Progenitor cell of endocrine pancreas (in vitro differentiated cells): Measurements from ENCODE around the gene MCM8. TPM values are rescaled to one million over a fixed set of nuclear protein-coding genes. Genes with fewer than 3 reads are reported as not detected.

Source experiments
- DNase-seq: peaks from one replicate; pipeline ENCODE4 v3.0.0; 2021; ENCODE audit warnings: low spot score; ENCODE audit not compliant: unreplicated experiment
- H3K27ac Mint-ChIP-seq: 2 replicates; pipeline ENCODE4 v1.8.0; 2021; ENCODE audit warnings: mild to moderate bottlenecking, moderate library complexity, mixed read lengths
- H3K27me3 Mint-ChIP-seq: 2 replicates; pipeline ENCODE4 v1.8.0; 2021; ENCODE audit warnings: mixed read lengths
- H3K36me3 Mint-ChIP-seq: 2 replicates; pipeline ENCODE4 v1.8.0; 2022; ENCODE audit warnings: mixed read lengths; ENCODE audit not compliant: insufficient read depth
- H3K4me1 Mint-ChIP-seq: 2 replicates; pipeline ENCODE4 v1.8.0; 2021; ENCODE audit warnings: low read depth, mixed read lengths
- H3K4me3 Mint-ChIP-seq: 2 replicates; pipeline ENCODE4 v1.8.0; 2021; ENCODE audit warnings: low read depth, mild to moderate bottlenecking, moderate library complexity, mixed read lengths
- H3K9me3 Mint-ChIP-seq: 2 replicates; pipeline ENCODE4 v1.8.0; 2021; ENCODE audit warnings: low read depth, mixed read lengths
- long read RNA-seq: library from polyadenylated mRNA; unstranded; transcript quantifications from one replicate; pipeline ENCODE4 v2.0.0, GENCODE V29; 2020
- total RNA-seq: library from RNA; stranded (reverse); gene quantifications from 2 replicates; pipeline ENCODE4 v1.2.1, GENCODE V29; 2021
- TF ChIP-seq, protein P1 (sequence below): fragments of 200-600 bp; sonication (generic); IDR thresholded peaks from one replicate; pipeline ENCODE4 v1.5.0; 2021; ENCODE audit warnings: antibody characterized with exemption, mild to moderate bottlenecking; ENCODE audit not compliant: unreplicated experiment

MCM8 gene
- 18.5 and 18.6 TPM in 2 replicates for total RNA-seq
- long read RNA-seq, full-length matches to known transcripts, result 42 of 62 reads
- long read RNA-seq, partial matches to known transcripts, result 6 of 62 reads
- long read RNA-seq, other reads (novel, unspliced or antisense), result 14 of 62 reads

- peaks cover 6% of the 10 kb centered on the region for H3K36me3 Mint-ChIP-seq
- peaks cover 19% of the 10 kb centered on the region for H3K4me1 Mint-ChIP-seq
- H3K27ac Mint-ChIP-seq, result peak within 1 kb of the TSS; percentile 97
- peak; percentile 83 for DNase-seq
- no peaks in the 10 kb centered on the region for H3K9me3 Mint-ChIP-seq
- TF ChIP-seq, protein P1, sequence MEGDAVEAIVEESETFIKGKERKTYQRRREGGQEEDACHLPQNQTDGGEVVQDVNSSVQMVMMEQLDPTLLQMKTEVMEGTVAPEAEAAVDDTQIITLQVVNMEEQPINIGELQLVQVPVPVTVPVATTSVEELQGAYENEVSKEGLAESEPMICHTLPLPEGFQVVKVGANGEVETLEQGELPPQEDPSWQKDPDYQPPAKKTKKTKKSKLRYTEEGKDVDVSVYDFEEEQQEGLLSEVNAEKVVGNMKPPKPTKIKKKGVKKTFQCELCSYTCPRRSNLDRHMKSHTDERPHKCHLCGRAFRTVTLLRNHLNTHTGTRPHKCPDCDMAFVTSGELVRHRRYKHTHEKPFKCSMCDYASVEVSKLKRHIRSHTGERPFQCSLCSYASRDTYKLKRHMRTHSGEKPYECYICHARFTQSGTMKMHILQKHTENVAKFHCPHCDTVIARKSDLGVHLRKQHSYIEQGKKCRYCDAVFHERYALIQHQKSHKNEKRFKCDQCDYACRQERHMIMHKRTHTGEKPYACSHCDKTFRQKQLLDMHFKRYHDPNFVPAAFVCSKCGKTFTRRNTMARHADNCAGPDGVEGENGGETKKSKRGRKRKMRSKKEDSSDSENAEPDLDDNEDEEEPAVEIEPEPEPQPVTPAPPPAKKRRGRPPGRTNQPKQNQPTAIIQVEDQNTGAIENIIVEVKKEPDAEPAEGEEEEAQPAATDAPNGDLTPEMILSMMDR, result no peak
- no peaks in the 10 kb centered on the region for H3K27me3 Mint-ChIP-seq
- H3K4me3 Mint-ChIP-seq, result peak within 1 kb of the TSS; percentile 97
These were observed at the start of gene MCM8, which contains the start of gene TRMT6 for GRCh38 chr20:5950271-5951031. Gene MCM8, plus strand, starts transcription at chr20:5950652. Its CDS starts 1,364 bp downstream, at chr20:5952016. Gene TRMT6, minus strand, starts transcription at chr20:5950533. Its CDS starts 128 bp downstream, at chr20:5950405.

- no peaks in the 10 kb centered on the region for H3K4me1 Mint-ChIP-seq
- no peaks in the 10 kb centered on the region for H3K9me3 Mint-ChIP-seq
- peaks cover 18% of the 10 kb centered on the region for H3K27me3 Mint-ChIP-seq
- DNase-seq, result no peak
- no peaks in the 10 kb centered on the region for H3K36me3 Mint-ChIP-seq
- TF ChIP-seq, protein P1, result no peak
- H3K27ac Mint-ChIP-seq, result no peak overlapping the region
- H3K4me3 Mint-ChIP-seq, result no peak overlapping the region
These were observed 49.5 kb upstream of the MCM8 start for GRCh38 chr20:5900908-5901307.

GRCh38 chr20:5908981-5909380 lies 41.5 kb upstream of the MCM8 start:
- Mint-ChIP-seq H3K27me3 (peaks cover 35% of the 10 kb centered on the region), H3K9me3 (no peaks in the 10 kb centered on the region), H3K4me3 (no peak overlapping the region), H3K36me3 (no peaks in the 10 kb centered on the region), H3K27ac (no peak overlapping the region), H3K4me1 (peaks cover 5% of the 10 kb centered on the region)
- TF ChIP-seq, protein P1, result no peak
- no peak for DNase-seq

DNA sequence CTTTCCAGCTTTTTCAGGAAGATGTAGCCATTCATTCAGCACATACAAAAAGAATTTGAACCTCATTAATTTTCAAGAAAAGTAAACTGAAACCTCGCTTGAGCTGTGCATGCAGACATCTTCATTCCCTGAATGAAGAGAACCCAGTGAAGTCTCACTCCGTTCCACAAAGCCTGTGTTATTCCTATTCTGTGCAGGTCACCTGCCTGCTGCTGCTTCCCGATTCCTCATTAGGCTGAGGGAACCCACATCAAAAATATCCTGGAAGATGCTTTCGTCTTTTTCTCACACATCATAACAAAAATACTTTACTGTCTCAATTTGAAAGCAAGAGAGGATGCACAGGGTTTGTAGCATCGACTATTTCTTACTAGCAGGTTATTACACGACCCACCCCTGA lies 40.3 kb upstream of the MCM8 start:
- H3K27ac Mint-ChIP-seq, result no peak overlapping the region
- peaks cover 43% of the 10 kb centered on the region for H3K27me3 Mint-ChIP-seq
- DNase-seq, result no peak
- TF ChIP-seq, protein P1, result no peak
- no peaks in the 10 kb centered on the region for H3K36me3 Mint-ChIP-seq
- H3K4me3 Mint-ChIP-seq, result no peak overlapping the region
- H3K4me1 Mint-ChIP-seq, result peaks cover 5% of the 10 kb centered on the region
- H3K9me3 Mint-ChIP-seq, result no peaks in the 10 kb centered on the region

DNA sequence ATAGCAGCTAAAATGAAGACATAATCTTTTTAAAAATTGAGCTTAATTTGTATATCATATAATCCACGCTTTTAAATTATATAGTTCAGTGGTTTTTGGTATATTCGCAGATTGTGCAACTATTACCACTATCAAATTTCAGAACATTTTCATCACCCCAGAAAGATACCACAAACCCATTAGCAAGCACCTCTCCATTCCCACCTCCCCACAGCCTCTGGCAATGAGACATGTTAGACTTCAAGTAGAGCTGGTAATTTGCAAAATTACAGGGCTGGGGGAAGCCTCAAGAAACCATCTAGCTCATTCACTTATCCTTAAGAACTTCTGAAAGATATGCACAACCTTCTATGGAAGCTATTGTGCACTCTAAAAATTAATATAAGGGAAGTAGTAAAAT lies 37.3 kb upstream of the MCM8 start:
- H3K9me3 Mint-ChIP-seq, result no peaks in the 10 kb centered on the region
- no peak overlapping the region for H3K4me3 Mint-ChIP-seq
- no peak overlapping the region for H3K27ac Mint-ChIP-seq
- peaks cover 37% of the 10 kb centered on the region for H3K27me3 Mint-ChIP-seq
- peaks cover 5% of the 10 kb centered on the region for H3K4me1 Mint-ChIP-seq
- DNase-seq, result no peak
- H3K36me3 Mint-ChIP-seq, result no peaks in the 10 kb centered on the region
- TF ChIP-seq, protein P1, result no peak
